Thyroid gland (tissue), 4 donors: ENCODE results near the gene MEF2B.

Experiments
- CTCF ChIP-seq, 6 experiments: fragments of 200-600 bp in 3 of 6; fragments of 450-650 bp in 3 of 6; sonication (generic) in 3 of 6; IDR thresholded peaks; one replicate each; pipeline ENCODE4 v1.5.1; 2016 to 2019; ENCODE audit warnings: antibody characterized with exemption in 6 of 6, mild to moderate bottlenecking in 2 of 6, inconsistent platforms in 1 of 6, moderate library complexity in 1 of 6
- POLR2A ChIP-seq, 2 donors: fragments of 450-650 bp; IDR thresholded peaks; one replicate each; pipeline ENCODE4 v1.6.1; 2017; ENCODE audit warnings: antibody characterized with exemption in 2 of 2, mild to moderate bottlenecking in 2 of 2, moderate library complexity in 1 of 2

GRCh38 chr19:19152668-19153384 lies 17.2 kb downstream of the MEF2B start:
- TF ChIP-seq CTCF (IDR thresholded peaks at IDR 0.05) (no peak), POLR2A (IDR thresholded peaks at IDR 0.05) (no peak)
